ENCODE data around the gene ADGRB2.

ADGRB2 gene

DNA sequence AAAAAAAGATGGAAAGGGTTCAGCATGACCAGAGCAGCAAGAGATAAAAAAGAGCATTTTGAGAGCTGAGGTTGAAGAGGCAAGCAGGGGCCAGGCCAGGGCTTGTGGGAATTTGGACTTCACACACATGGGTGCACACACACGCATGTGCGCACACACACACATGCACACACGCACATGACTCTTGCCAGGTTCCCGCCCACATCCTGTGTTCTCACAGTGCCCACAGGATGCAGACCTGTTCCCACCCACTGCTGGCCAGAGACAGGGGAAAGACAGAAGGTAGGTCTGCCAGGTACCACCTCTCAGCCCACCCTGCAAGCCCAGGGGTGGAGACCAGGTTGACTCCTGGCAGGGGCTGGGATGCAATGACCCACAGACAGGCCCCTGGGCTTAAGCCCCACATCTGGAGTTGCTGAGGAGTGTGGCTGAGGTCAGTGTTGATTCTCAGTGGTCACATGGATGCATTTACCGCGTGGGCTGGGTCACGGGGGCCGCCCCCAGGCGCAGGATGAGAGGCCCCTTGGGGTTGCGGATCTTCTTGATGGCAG, 64.7 kb downstream of the ADGRB2 start:
- H3K4me3 ChIP-seq (ENCODE audit: low read length), result no peak overlapping the region
- TF ChIP-seq ZNF274 (IDR thresholded peaks at IDR 0.05; ENCODE audit: low read depth, low read length), result no peak

DNA sequence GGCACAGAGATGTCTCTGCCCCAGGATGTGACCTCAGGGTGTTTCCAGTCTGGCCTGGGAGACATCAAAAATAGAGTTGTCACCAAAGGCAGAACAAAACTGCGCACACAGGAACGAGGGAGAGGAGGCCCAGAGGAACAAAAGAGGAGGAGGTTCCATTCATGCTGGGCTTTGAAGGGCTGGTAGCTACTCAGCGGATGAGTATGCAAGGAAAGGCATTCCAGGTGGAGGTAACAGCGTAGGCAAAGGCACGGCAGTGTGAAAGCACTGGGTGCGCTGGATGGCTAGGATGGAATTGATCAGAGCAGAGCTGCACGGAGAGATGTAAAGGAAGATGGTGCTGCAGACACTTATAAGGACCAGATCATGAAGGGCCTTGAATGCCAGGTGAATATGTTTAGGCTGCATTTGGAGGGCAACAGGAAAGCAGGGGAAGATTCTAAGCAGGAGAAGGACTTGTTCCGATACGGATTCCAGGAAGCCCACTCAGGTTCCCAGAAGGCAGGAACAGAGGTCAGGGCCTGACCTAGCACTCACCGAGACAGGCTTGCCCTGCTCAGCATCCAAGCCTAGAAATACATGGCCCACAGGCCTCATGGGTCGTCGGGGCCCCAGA, 66.7 kb downstream of the ADGRB2 start:
- no peak overlapping the region for H3K4me3 ChIP-seq (ENCODE audit: low read length)
- no peak for TF ChIP-seq ZNF274 (IDR thresholded peaks at IDR 0.05; ENCODE audit: low read depth, low read length)

DNA sequence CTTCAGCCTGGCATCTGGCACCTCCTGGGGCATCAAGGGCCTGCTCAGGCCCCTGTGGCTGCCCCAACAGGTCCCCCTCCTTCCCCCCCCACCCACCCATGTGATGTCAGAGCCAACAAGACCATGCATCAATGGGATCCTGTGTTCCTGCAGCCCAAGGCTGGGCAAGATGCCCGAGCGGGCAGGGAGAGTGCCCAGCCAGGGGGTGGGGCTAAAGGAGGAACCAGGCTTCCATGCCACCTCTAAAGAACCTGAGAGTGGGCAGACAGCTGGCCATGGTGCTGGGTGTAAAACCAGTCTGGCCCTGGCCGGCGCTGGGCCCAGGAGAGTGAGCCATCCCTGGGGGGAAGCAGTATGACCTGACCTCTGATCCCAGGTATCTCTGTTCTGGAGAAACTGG, 67.9 kb downstream of the ADGRB2 start:
- H3K4me3 ChIP-seq (ENCODE audit: low read length), result no peak overlapping the region
- TF ChIP-seq ZNF274 (IDR thresholded peaks at IDR 0.05; ENCODE audit: low read depth, low read length), result no peak

DNA sequence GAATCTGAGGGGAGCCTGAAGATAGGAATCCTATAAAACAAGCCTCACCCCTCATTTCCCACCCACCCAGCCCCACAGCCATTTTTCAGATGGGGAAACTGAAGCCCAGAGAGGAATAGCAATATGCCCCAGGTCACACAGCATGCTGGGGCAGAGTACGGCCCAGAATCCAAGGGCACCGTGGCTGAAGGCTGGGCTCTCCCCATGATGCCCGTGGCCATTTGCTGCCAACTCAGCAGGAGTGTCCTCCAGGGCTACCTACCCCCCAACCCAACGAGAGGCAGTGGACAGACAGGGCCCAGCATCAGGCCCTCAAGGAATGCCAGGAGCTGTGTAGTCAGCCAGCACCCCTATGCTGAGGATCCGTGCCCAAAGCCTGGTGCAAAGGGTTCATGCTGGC, 68.8 kb downstream of the ADGRB2 start:
- TF ChIP-seq ZNF274 (IDR thresholded peaks at IDR 0.05; ENCODE audit: low read depth, low read length), result no peak
- no peak overlapping the region for H3K4me3 ChIP-seq (ENCODE audit: low read length)

DNA sequence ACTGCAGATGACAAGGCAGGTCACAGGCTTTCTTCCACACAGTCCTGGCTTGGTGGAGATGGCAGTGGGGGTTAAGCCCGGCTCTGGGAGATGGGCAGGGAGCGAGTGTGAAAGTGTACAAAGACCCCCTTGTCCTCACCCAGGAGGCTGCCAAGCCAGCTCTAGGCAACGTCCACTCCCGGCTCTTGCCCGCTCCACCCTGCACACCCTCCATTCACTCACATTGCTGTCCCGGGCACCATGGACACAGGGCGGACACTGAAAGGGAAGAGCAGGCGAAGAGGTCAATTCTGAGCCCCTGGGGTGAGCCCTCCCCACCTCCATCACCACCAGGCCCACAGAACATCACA, 69.2 kb downstream of the ADGRB2 start:
- no peak for TF ChIP-seq ZNF274 (IDR thresholded peaks at IDR 0.05; ENCODE audit: low read depth, low read length)
- no peak overlapping the region for H3K4me3 ChIP-seq (ENCODE audit: low read length)

DNA sequence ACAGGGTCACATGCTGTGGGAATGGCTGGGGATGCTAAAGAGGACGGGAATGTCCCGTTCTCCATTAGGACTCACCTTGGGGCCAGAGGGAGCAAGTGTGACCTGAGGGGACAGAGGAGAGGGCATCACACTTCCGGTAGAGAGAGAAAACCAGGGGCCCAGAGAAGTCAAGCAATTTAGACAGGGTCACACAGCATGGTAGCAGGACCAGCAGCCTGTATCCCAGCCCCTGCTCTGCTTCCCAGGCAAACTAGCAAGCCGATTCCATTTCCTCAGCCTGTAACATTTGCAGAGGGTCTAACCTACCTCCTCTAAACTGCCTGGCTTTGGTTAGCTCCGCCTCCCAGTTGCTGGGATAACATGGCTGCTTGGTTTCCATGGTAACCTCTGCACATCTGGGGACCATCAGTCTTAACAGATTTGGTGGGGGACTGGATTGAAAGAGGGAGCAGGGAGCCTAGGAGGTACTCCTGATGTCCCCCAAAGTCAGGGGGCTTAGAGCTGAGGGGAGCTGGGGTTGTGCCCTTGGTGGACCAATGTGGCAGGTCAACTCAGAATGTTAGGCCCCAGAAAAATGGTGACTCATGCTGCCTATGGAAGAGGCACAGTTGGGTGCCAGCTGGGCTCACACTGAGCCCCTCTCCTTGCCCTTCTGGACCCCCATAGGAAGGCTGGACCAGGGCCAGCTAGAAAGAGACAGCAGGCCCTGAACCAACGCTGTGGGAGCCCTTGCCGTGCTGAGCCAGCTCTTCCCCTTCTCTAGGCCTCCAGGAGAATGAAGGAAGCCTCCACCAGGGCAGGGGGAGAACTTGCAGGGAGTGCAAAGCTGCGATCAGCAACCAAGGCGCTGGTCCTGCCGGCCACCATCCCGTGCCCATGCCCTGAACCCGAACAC, 69.8 kb downstream of the ADGRB2 start:
- no peak for TF ChIP-seq ZNF274 (IDR thresholded peaks at IDR 0.05; ENCODE audit: low read depth, low read length)
- H3K4me3 ChIP-seq (ENCODE audit: low read length), result no peak overlapping the region

DNA sequence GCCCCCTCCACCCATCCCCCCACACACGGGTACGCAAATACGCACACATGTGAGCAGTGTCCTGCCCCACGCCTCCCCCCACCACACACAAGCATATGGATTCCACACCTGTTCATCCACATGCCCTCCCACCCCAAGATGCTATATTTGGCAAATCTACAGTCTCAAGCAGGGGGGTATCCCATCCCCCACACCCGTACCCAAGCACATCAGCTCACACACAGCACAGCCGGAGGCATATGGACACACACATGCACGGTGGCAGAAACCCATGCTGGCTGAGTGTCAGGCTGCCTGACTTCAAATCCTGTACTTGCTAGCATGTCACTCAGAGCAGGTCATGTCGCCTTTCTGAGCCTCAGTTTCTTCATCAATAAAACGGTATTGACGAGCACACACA, 70.9 kb downstream of the ADGRB2 start:
- no peak for TF ChIP-seq ZNF274 (IDR thresholded peaks at IDR 0.05; ENCODE audit: low read depth, low read length)
- no peak overlapping the region for H3K4me3 ChIP-seq (ENCODE audit: low read length)

DNA sequence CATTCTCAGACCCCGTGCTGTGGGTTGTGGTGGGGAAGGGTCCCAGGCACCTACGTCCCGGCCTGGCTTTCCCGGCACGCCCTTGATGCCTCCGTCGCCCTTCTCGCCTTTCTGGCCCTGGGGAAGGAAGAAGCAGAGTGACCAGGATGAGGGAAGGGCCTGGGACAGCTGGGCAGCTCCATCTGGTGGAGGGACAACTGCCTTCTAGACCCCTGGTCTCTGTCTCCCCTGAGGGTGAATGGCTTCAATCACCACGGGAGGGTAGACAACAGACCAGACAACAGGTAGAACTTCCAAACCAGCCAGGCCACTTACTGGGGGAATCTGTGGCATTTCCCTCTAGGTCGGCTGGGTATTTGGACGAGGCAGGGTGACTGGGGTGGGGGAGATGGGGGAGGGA, 72.2 kb downstream of the ADGRB2 start:
- no peak for TF ChIP-seq ZNF274 (IDR thresholded peaks at IDR 0.05; ENCODE audit: low read depth, low read length)
- H3K4me3 ChIP-seq (ENCODE audit: low read length), result no peak overlapping the region

DNA sequence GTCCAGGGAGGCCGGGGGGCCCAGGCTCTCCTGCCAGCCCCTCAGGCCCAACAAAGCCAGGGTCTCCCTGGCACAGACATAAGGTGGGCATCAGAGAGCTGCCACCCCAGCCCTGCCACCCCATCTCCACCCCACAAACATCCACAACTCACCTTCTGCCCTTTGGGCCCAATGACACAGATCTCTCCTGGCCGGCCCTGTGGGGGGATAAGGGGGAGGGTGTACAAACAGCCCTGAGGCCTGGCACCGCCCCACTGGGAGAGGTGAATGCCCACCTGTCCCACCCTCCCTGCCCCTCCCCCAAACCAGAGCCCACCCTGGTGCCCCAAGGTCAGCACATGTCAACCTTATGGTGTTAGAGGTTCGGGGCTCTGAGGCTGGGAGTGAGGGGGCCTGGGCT, 72.7 kb downstream of the ADGRB2 start:
- H3K4me3 ChIP-seq (ENCODE audit: low read length), result no peak overlapping the region
- TF ChIP-seq ZNF274 (IDR thresholded peaks at IDR 0.05; ENCODE audit: low read depth, low read length), result no peak

DNA sequence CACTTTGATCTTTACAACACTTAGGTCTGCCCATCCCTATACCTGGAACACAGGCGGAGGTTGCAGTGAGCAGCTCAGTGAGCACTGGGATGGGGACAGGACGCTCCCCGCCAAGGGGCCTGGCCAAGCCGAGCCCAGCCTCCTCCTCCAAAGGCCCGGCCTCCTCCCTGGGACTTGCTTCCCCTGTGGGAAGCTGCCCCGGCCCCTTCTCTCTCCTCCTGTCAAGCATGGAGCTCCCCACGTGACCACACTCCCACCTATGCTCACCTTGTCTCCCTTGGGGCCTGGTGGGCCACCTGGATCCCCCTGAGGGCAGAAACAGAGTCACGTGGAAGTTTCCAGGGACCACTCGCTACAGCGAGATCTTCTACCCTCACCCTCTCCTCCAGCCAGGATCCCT, 73.2 kb downstream of the ADGRB2 start:
- no peak for TF ChIP-seq ZNF274 (IDR thresholded peaks at IDR 0.05; ENCODE audit: low read depth, low read length)
- no peak overlapping the region for H3K4me3 ChIP-seq (ENCODE audit: low read length)

DNA sequence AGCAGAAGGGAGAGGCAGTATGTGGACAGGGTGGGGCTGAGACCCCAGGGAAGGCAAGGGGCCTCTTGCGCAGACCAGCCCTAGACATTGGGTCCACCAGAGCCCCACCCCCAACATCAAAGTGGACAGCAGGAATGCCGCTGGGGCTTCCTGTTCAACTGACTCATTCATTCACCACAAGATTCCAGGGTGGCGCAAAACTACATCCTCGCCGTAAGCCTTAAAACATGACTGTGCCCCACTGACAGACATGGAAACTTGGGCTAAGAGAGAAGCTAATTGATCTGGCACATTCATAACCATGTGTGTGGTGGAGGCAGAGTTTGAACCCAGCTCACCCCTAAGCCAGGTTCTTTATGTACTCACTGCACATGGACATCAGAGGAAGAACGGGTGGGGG, 74.3 kb downstream of the ADGRB2 start:
- no peak overlapping the region for H3K4me3 ChIP-seq (ENCODE audit: low read length)
- no peak for TF ChIP-seq ZNF274 (IDR thresholded peaks at IDR 0.05; ENCODE audit: low read depth, low read length)

DNA sequence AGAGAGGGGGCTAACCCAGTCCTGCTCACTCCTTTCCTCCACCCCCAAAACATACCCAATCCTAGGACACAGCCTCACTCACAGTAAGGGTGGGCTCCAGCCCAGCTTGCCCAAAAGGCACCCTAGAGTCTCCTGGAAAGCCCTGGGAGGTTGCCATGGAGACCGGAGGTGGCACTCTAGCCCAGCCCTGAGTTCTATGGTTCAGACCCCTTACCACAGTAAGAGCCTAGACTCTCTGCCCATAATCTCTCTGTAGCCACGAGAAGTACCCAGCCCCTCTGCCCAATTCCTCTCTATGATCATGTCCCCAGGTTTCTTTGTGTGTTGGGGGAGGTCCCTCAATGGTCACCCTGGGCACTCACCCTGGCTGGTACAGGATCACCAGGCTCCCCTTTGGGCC, 74.8 kb downstream of the ADGRB2 start:
- no peak for TF ChIP-seq ZNF274 (IDR thresholded peaks at IDR 0.05; ENCODE audit: low read depth, low read length)
- no peak overlapping the region for H3K4me3 ChIP-seq (ENCODE audit: low read length)

DNA sequence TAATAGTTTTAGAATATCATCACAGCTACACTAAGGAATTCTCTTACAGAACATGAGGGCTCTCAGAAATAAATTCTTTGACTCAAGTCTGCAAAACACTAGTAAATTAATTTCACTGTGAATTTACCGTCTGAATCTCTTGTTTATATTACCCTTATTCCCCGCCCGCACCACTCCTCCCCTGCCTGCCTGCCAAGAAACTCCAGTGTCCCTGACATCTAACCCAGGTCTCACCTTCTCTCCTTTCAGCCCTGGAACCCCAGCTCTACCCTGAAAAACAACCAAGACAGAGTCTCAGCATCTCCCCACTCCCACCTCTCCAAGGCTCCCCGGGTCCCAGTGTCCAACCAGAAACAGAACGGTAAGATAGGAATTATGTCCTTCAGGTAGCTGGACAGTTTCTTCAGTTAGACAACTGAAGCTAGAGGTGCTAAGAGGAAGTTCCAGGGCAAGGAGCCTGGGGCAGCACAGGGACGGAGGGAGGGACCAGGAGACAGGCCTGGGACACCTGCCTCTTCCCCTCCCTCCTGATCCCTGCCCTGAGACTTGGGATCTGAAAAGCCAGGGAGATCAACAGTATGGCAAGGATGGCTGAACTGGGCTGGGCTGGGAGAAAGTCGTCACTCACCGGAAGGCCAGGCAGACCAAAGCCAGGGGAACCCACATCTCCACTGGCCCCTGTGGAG, 75.8 kb downstream of the ADGRB2 start:
- H3K4me3 ChIP-seq (ENCODE audit: low read length), result no peak overlapping the region
- TF ChIP-seq ZNF274 (IDR thresholded peaks at IDR 0.05; ENCODE audit: low read depth, low read length), result no peak

DNA sequence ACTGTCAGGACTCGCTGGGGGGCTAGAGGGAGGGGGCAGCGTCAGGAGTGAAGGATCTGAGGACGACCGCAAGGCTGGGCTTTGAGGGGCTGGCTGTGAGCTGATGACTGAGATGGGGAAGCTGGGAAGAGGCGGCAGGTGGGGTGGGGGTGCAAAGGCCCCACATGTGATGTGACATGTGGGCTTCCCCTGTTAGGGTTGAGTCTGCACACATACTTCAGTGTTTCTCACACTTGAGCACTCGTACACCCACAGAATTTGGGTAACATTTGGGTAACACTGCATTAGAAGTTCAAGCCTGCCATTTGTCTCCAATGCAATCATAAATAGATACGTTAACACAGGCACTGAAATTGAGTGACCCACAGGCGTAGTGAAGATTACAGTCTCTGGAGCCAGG, 76.5 kb downstream of the ADGRB2 start:
- TF ChIP-seq ZNF274 (IDR thresholded peaks at IDR 0.05; ENCODE audit: low read depth, low read length), result no peak
- no peak overlapping the region for H3K4me3 ChIP-seq (ENCODE audit: low read length)

DNA sequence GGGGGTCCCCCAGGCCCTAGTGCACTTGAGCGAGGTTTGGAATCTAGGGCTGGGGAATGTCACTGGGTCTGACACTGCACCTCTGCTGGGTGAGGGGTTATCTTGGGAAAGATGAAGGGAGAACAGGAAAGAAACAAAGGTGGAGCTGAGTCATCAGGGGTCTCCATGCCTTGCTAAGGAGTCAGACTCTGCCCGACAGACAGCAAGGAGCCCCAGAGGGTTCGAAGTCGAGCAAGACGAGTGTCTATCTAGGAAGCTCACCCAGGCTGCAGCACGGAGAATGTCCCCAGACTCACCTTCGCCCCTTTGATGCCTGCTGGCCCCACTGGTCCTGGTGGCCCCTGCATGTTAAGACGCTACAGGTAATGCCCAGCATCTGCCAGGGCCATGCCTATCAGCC, 78.3 kb downstream of the ADGRB2 start:
- TF ChIP-seq ZNF274 (IDR thresholded peaks at IDR 0.05; ENCODE audit: low read depth, low read length), result no peak
- H3K4me3 ChIP-seq (ENCODE audit: low read length), result no peak overlapping the region
